Measurements from ENCODE around the gene HRAS.

DNA sequence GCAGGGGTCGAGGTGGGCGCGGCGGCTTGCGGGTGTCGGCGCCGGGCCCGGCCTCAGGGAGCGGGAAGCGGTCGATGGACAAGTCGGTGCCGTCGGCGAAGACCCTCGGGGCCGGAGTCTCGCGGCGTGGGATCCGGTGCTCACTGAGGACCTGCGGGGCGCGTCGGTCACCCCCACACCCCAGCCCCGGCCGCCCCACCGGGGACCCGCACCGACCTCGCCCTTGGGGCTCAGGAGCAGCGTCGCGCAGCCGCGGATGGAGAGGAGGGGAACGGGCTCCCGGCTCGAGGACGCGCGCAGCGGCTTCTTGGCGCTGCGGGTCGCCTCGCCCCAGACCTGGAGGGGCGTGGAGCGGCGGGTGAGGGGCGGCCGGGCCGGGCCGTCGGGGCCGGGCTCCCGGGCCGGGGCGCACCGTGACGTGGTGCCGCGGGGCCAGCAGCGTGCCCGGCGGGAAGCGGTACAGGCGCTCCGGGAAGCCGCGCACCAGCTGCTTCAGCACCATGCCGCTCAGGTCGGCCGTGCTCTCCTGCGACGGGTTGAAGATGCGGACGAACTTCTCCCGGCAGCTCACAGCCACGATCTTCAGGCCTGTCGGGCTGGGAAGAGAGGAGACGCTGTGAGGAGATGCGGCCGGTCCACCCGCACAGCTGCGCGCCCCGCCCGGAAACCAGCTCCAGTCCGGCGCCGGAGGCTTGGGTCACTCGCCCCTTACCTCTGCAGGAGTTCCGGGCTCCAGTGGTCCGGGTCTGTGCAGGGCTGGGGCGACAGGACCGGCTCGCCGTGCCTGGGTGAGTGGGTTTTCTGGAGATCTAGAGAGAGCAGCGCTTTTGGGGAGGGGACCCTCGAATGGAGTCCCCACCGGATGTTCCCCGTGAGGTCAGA is 20.6 kb upstream of the HRAS start:
- no peak for TF ChIP-seq CTCF (IDR thresholded peaks at IDR 0.05)
- no peak for TF ChIP-seq EZH2 (IDR thresholded peaks at IDR 0.05; ENCODE audit: borderline replicate concordance, insufficient read depth, low read depth, low read length, poor library complexity, severe bottlenecking)

All from B cell (primary cell).